GM12878 (cell line): ENCODE data around the gene GNA14. TPM values are rescaled to one million over a fixed set of nuclear protein-coding genes. Genes with fewer than 3 reads are reported as not detected.

Source experiments
- ATAC-seq: fragments of 200-7000 bp; cut with Tn5 transposase; 3 replicates; pipeline ENCODE4 v1.9.1; 2020; ENCODE audit warnings: mild to moderate bottlenecking, moderate library complexity
- BruUV-seq: library from RNA; stranded (reverse); fragments of 400-500 nt; replicated peaks from 2 replicates; lab custom pipeline; 2021; lab: Mats Ljungman, UMichigan
- CTCF ChIA-PET: fragments of 300-600 bp; sonication (Branson Sonifier 250); formaldehyde crosslinking; extraction: SDS; loops from one replicate; lab custom pipeline; 2021; ENCODE audit warnings: inconsistent platforms; lab: Yijun Ruan, JAX
- POLR2A ChIA-PET: fragments of 350-600 bp; formaldehyde crosslinking; extraction: SDS; loops from one replicate; lab custom pipeline; 2021; ENCODE audit warnings: inconsistent platforms; lab: Charles Lee
- RAD21 ChIA-PET: fragments of 300-600 bp; sonication (Branson Sonifier 250); formaldehyde crosslinking; loops from one replicate; lab custom pipeline; 2023; ENCODE audit warnings: antibody characterized with exemption; ENCODE audit not compliant: unreplicated experiment; lab: Charles Lee
- SMC1A ChIA-PET: fragments of 300-600 bp; sonication (Branson Sonifier 250); formaldehyde crosslinking; loops from one replicate; lab custom pipeline; 2023; ENCODE audit not compliant: unreplicated experiment, uncharacterized antibody; lab: Charles Lee
- DNase-seq: peaks from one replicate; pipeline ENCODE4 v3.0.0-alpha.2; 2011; ENCODE audit warnings: low read depth, low spot score
- FAIRE-seq: peaks from 3 replicates; lab custom pipeline; 2011; peaks lifted over from hg19 to GRCh38; lab: Jason Lieb, UNC
- H2AFZ ChIP-seq: 2 replicates; pipeline ENCODE4 v1.6.0; 2011; ENCODE audit warnings: low read depth, low read length, control low read depth; ENCODE audit not compliant: control insufficient read depth
- H3K27ac ChIP-seq: 2 replicates; pipeline ENCODE4 v1.5.1; 2011; ENCODE audit warnings: control low read depth; ENCODE audit not compliant: control insufficient read depth, insufficient read depth
- H3K27me3 ChIP-seq, 2 experiments: replicated peaks in 1 of 2; 2 replicates each; pipeline versions ENCODE4 v1.6.0 to v1.6.1; 2011; ENCODE audit warnings: low read length in 1 of 2; ENCODE audit not compliant: control insufficient read depth in 2 of 2, insufficient read depth in 2 of 2
- H3K36me3 ChIP-seq, 2 experiments: 2 replicates each; pipeline ENCODE4 v1.5.1; 2011; ENCODE audit warnings: low read length in 1 of 2; ENCODE audit not compliant: control insufficient read depth in 2 of 2, insufficient read depth in 2 of 2
- H3K4me1 ChIP-seq: 2 replicates; pipeline ENCODE4 v1.6.1; 2011; ENCODE audit warnings: mild to moderate bottlenecking, low read length, moderate library complexity, mixed read lengths; ENCODE audit not compliant: control insufficient read depth, insufficient read depth
- H3K4me2 ChIP-seq: 2 replicates; pipeline ENCODE4 v1.6.0; 2011; ENCODE audit warnings: control low read depth; ENCODE audit not compliant: control insufficient read depth, insufficient read depth
- H3K4me3 ChIP-seq: fragments of 200-600 bp; sonication (generic); 2 replicates; pipeline ENCODE4 v1.5.1; 2016
- H3K79me2 ChIP-seq: 2 replicates; pipeline ENCODE4 v1.6.0; 2011; ENCODE audit warnings: low read length; ENCODE audit not compliant: control insufficient read depth, insufficient read depth
- H3K9ac ChIP-seq: 2 replicates; pipeline ENCODE4 v1.8.0; 2011; ENCODE audit warnings: low read length, control low read depth, mixed read lengths; ENCODE audit not compliant: control insufficient read depth, insufficient read depth
- H3K9me3 ChIP-seq: replicated peaks from 3 replicates; pipeline ENCODE4 v1.5.1; 2011; ENCODE audit warnings: mild to moderate bottlenecking, low read length; ENCODE audit not compliant: control insufficient read depth, insufficient read depth
- H4K20me1 ChIP-seq: 2 replicates; pipeline ENCODE4 v1.6.0; 2011; ENCODE audit not compliant: control insufficient read depth, insufficient read depth
- BACH1 ChIP-seq: fragments of 450-650 bp; IDR thresholded peaks from 2 replicates; pipeline ENCODE4 v1.6.1; 2017; ENCODE audit warnings: mild to moderate bottlenecking, borderline replicate concordance
- BHLHE40 ChIP-seq, 2 experiments: fragments of 450-650 bp in 1 of 2; IDR thresholded peaks; 2 replicates each; pipeline ENCODE4 v1.6.1; 2011 to 2017; ENCODE audit warnings: low read depth in 2 of 2, borderline replicate concordance in 1 of 2, improper control_type of control experiment in 1 of 2, low read length in 1 of 2, mild to moderate bottlenecking in 1 of 2
- CBX3 ChIP-seq: fragments of 200-600 bp; sonication (generic); IDR thresholded peaks from 2 replicates; pipeline ENCODE4 v1.6.1; 2016; ENCODE audit warnings: low read depth, borderline replicate concordance
- FOS ChIP-seq: IDR thresholded peaks from 3 replicates; pipeline ENCODE4 v1.6.1; 2011; ENCODE audit warnings: borderline replicate concordance; ENCODE audit not compliant: insufficient read length; ENCODE audit errors: extremely low read depth
- JUNB ChIP-seq: IDR thresholded peaks from 2 replicates; pipeline ENCODE4 v1.6.1; 2016; ENCODE audit warnings: antibody characterized with exemption, mild to moderate bottlenecking
- NBN ChIP-seq: fragments of 450-650 bp; IDR thresholded peaks from 2 replicates; pipeline ENCODE4 v1.6.1; 2016
- NR2F1 ChIP-seq: fragments of 450-650 bp; conservative IDR thresholded peaks from 2 replicates; pipeline ENCODE4 v1.6.1; 2017; ENCODE audit warnings: mild to moderate bottlenecking
- PML ChIP-seq: IDR thresholded peaks from 2 replicates; pipeline ENCODE4 v1.6.1; 2012; ENCODE audit warnings: low read length, inconsistent platforms
- POLR2AphosphoS2 ChIP-seq: IDR thresholded peaks from 2 replicates; pipeline ENCODE4 v1.6.1; 2011; ENCODE audit warnings: low read depth, mild to moderate bottlenecking, low read length, improper control_type of control experiment, moderate library complexity
- RAD51 ChIP-seq: fragments of 450-650 bp; IDR thresholded peaks from 2 replicates; pipeline ENCODE4 v1.6.1; 2016; ENCODE audit warnings: moderate library complexity, mild to moderate bottlenecking, inconsistent platforms
- SPI1 ChIP-seq: IDR thresholded peaks from 2 replicates; pipeline ENCODE4 v1.6.1; 2011; ENCODE audit warnings: low read depth, mild to moderate bottlenecking, low read length, moderate library complexity, borderline replicate concordance; ENCODE audit not compliant: insufficient read depth
- SREBF1 ChIP-seq: IDR thresholded peaks from 2 replicates; pipeline ENCODE4 v1.6.1; 2012; ENCODE audit warnings: mild to moderate bottlenecking, low read length
- SREBF2 ChIP-seq: IDR thresholded peaks from 2 replicates; pipeline ENCODE4 v1.6.1; 2012; ENCODE audit warnings: mild to moderate bottlenecking, low read length
- SRF ChIP-seq, 2 experiments: IDR thresholded peaks; 2 replicates each; pipeline ENCODE4 v1.6.1; 2011; ENCODE audit warnings: low read depth in 2 of 2, low read length in 2 of 2, mild to moderate bottlenecking in 1 of 2, moderate library complexity in 1 of 2
- STAT3 ChIP-seq: IDR thresholded peaks from 2 replicates; pipeline ENCODE4 v1.6.1; 2011; ENCODE audit warnings: low read depth, low read length, improper control_type of control experiment
- TAF1 ChIP-seq: IDR thresholded peaks from 2 replicates; pipeline ENCODE4 v1.6.1; 2011; ENCODE audit warnings: mild to moderate bottlenecking, low read depth, low read length, borderline replicate concordance
- ZNF217 ChIP-seq: fragments of 450-650 bp; IDR thresholded peaks from 2 replicates; pipeline ENCODE4 v1.6.1; 2017; ENCODE audit warnings: antibody characterized with exemption, mild to moderate bottlenecking
- in situ Hi-C: fragments of 300-500 bp; cut with MboI; formaldehyde crosslinking; loops from 9 replicates; pipeline ENCODE4 v1.14.3; 2018; ENCODE audit warnings: mixed read lengths
- intact Hi-C: fragments of 100-400 bp; cut with micrococcal nuclease; formaldehyde crosslinking; loops from one replicate; pipeline ENCODE4 v1.14.2; 2022; ENCODE audit not compliant: unreplicated experiment
- polyA plus RNA-seq, 11 experiments: library from polyadenylated mRNA; depleted of rRNA in 4 of 11; unstranded in 6 of 11; stranded (reverse) in 5 of 11; fragments of >200 nt; fragmentation: Nextera tagmentation in 4 of 11; fragmentation: Illumina TruSeq in 1 of 11; extraction: Ambion mirVana in 4 of 11; extraction: Trizol in 1 of 11; gene quantifications; 1 replicate in 1 of 11; 2 replicates in 10 of 11; pipeline versions ENCODE4 v1.2.1 to v1.2.3, GENCODE V29; 2011 to 2016; ENCODE audit warnings: inconsistent platforms in 2 of 11, missing spikeins in 2 of 11, low read depth in 1 of 11
- total RNA-seq, 4 experiments: library from RNA; depleted of rRNA in 3 of 4; stranded (reverse); fragments of >200 nt in 3 of 4; fragmentation: Illumina TruSeq in 1 of 4; extraction: Trizol in 1 of 4; gene quantifications; 2 replicates each; pipeline versions ENCODE4 v1.2.1 to v1.2.3, GENCODE V29; 2013 to 2021
- TF ChIP-seq, protein P1 (sequence below): fragments of 450-650 bp; formaldehyde crosslinking; IDR thresholded peaks from 2 replicates; pipeline ENCODE4 v1.4.0; 2020; ENCODE audit warnings: mild to moderate bottlenecking, moderate library complexity
- TF ChIP-seq, protein P2 (sequence below): IDR thresholded peaks from 2 replicates; pipeline ENCODE4 v1.6.1; 2012; ENCODE audit warnings: low read length, inconsistent platforms
- TF ChIP-seq, protein P3 (sequence below): IDR thresholded peaks from 2 replicates; pipeline ENCODE4 v1.6.1; 2012; ENCODE audit warnings: low read depth, low read length, improper control_type of control experiment

Gene GNA14
- total and polyA plus RNA-seq, 10 of the 15 experiments (the other 5 are each of a cell fraction or from before 2014, with no cell fraction given): 0.17 TPM; not detected in 9

DNA sequence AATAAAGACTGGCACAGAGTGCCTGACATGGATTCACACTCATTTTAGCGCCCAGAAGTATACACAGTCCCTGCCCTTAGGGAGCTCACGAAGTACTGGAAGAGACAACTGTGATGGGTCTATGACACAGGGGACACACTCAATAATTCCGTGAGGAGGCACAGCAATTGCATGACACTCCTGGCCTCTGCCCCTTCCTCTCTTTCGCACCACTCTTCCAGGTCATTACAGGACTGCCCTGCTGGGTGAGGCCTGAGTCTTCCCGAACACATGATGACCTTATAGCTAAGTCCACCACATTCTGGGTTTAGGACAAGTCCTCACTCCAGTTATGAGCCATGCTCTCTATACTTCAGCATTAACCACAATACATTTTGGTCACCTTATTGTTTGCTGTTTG is 134.7 kb downstream of the GNA14 start (continued):
- TF ChIP-seq ZNF217 (no peak), POLR2AphosphoS2 (no peak), FOS (no peak), SRF (IDR thresholded peaks at IDR 0.05; ENCODE audit: low read depth in 2 of 2, low read length in 2 of 2) (no peak), SPI1 (no peak), NR2F1 (no peak), NBN (no peak), STAT3 (no peak), TAF1 (no peak)

DNA sequence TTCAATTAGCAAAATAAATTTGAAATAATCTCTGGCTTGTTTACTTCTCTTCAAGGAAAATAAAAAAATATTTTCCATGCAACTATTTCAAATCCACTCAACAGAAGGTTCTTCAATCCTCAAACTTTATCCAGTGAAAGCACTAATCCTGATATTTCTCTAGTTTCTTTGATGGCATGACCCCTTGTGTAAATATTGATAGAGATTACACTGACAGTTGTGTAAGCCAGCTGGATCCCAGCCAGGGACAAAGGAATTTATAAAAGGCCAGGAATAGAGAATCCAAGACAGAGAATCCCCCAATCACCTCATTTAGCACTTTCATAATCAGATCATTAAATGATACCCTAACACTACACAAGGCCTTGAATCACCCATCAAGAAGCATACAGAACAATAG is 135.2 kb downstream of the GNA14 start:
- no peak for TF ChIP-seq BACH1
- TF ChIP-seq JUNB: no peak
- no peak for TF ChIP-seq PML
- TF ChIP-seq, protein P1, sequence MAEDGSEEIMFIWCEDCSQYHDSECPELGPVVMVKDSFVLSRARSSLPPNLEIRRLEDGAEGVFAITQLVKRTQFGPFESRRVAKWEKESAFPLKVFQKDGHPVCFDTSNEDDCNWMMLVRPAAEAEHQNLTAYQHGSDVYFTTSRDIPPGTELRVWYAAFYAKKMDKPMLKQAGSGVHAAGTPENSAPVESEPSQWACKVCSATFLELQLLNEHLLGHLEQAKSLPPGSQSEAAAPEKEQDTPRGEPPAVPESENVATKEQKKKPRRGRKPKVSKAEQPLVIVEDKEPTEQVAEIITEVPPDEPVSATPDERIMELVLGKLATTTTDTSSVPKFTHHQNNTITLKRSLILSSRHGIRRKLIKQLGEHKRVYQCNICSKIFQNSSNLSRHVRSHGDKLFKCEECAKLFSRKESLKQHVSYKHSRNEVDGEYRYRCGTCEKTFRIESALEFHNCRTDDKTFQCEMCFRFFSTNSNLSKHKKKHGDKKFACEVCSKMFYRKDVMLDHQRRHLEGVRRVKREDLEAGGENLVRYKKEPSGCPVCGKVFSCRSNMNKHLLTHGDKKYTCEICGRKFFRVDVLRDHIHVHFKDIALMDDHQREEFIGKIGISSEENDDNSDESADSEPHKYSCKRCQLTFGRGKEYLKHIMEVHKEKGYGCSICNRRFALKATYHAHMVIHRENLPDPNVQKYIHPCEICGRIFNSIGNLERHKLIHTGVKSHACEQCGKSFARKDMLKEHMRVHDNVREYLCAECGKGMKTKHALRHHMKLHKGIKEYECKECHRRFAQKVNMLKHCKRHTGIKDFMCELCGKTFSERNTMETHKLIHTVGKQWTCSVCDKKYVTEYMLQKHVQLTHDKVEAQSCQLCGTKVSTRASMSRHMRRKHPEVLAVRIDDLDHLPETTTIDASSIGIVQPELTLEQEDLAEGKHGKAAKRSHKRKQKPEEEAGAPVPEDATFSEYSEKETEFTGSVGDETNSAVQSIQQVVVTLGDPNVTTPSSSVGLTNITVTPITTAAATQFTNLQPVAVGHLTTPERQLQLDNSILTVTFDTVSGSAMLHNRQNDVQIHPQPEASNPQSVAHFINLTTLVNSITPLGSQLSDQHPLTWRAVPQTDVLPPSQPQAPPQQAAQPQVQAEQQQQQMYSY (CRISPR knock-in tag): no peak
- no peak for TF ChIP-seq SREBF1
- TF ChIP-seq SRF (IDR thresholded peaks at IDR 0.05; ENCODE audit: low read depth in 2 of 2, low read length in 2 of 2): no peak
- TF ChIP-seq, protein P2, sequence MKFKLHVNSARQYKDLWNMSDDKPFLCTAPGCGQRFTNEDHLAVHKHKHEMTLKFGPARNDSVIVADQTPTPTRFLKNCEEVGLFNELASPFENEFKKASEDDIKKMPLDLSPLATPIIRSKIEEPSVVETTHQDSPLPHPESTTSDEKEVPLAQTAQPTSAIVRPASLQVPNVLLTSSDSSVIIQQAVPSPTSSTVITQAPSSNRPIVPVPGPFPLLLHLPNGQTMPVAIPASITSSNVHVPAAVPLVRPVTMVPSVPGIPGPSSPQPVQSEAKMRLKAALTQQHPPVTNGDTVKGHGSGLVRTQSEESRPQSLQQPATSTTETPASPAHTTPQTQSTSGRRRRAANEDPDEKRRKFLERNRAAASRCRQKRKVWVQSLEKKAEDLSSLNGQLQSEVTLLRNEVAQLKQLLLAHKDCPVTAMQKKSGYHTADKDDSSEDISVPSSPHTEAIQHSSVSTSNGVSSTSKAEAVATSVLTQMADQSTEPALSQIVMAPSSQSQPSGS: no peak
- no peak for TF ChIP-seq RAD51
- no peak for TF ChIP-seq SREBF2
- TF ChIP-seq BHLHE40 (IDR thresholded peaks at IDR 0.05; ENCODE audit: borderline replicate concordance in 1 of 2, low read depth in 2 of 2, low read length in 1 of 2): no peak
- no peak for TF ChIP-seq CBX3
- TF ChIP-seq, protein P3, sequence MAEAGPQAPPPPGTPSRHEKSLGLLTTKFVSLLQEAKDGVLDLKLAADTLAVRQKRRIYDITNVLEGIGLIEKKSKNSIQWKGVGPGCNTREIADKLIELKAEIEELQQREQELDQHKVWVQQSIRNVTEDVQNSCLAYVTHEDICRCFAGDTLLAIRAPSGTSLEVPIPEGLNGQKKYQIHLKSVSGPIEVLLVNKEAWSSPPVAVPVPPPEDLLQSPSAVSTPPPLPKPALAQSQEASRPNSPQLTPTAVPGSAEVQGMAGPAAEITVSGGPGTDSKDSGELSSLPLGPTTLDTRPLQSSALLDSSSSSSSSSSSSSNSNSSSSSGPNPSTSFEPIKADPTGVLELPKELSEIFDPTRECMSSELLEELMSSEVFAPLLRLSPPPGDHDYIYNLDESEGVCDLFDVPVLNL: no peak
- in situ Hi-C loops (no loop called here), intact Hi-C loops (no loop called here)
- no peak overlapping the region for H3K4me3 ChIP-seq
- no peaks in the 10 kb centered on the region for H3K36me3 ChIP-seq
- H4K20me1 ChIP-seq: no peaks in the 10 kb centered on the region
- no TSS peak for BruUV-seq
- no peak for ATAC-seq
- no peaks in the 10 kb centered on the region for H3K27me3 ChIP-seq
- ChIA-PET SMC1A (no interaction called here), RAD21 (no interaction called here), CTCF (no interaction called here), POLR2A (no interaction called here)
- H3K79me2 ChIP-seq: no peaks in the 10 kb centered on the region
- no peak overlapping the region for H2AFZ ChIP-seq
- DNase-seq: no peak
- H3K27ac ChIP-seq: no peak overlapping the region
- no peaks in the 10 kb centered on the region for H3K4me1 ChIP-seq
- no peak for FAIRE-seq
- H3K9me3 ChIP-seq: no peaks in the 10 kb centered on the region
- H3K4me2 ChIP-seq: no peak overlapping the region
- H3K9ac ChIP-seq: no peak overlapping the region
